Measurements from ENCODE around the gene NLN. TPM values are rescaled to one million over a fixed set of nuclear protein-coding genes. Genes with fewer than 3 reads are reported as not detected.
"Not testable (repeated sequence)": the region's sequence is repeated elsewhere in the genome, so short reads cannot be mapped to it uniquely, and the experiment has no call there.

Gene NLN
- total RNA-seq, 1 donor from 2014 or later = 12.4 TPM

DNA sequence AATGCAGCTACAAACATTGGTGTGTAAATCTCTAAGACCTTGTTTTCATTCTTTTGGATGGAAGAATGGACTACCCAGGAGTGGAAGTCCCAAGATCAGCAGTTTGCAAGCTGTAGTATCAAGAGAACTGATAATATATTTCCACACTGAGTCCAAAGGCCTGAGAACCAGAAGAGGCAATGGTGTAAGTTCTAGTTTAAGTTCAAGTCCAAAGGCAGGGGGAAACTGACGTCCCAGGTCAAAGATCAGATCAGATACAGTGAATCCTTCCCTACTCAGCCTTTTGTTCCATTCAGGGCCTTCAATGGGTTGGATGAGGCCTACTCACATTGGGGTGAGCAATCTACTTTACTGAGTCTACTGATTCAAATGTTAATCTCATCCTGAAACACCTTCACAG lies 124.1 kb downstream of the NLN start:
- TF ChIP-seq, protein P1, sequence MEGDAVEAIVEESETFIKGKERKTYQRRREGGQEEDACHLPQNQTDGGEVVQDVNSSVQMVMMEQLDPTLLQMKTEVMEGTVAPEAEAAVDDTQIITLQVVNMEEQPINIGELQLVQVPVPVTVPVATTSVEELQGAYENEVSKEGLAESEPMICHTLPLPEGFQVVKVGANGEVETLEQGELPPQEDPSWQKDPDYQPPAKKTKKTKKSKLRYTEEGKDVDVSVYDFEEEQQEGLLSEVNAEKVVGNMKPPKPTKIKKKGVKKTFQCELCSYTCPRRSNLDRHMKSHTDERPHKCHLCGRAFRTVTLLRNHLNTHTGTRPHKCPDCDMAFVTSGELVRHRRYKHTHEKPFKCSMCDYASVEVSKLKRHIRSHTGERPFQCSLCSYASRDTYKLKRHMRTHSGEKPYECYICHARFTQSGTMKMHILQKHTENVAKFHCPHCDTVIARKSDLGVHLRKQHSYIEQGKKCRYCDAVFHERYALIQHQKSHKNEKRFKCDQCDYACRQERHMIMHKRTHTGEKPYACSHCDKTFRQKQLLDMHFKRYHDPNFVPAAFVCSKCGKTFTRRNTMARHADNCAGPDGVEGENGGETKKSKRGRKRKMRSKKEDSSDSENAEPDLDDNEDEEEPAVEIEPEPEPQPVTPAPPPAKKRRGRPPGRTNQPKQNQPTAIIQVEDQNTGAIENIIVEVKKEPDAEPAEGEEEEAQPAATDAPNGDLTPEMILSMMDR (IDR thresholded peaks at IDR 0.05; ENCODE audit: borderline replicate concordance) = no peak
- H3K9me3 ChIP-seq (replicated peaks) = peaks cover 17% of the 10 kb centered on the region
- intact Hi-C loops (cut with micrococcal nuclease) = no loop called here
- no peak overlapping the region for H3K4me3 ChIP-seq
- H3K36me3 ChIP-seq = no peaks in the 10 kb centered on the region
- DNase-seq = no peak
- no peaks in the 10 kb centered on the region for H3K4me1 ChIP-seq
- no peaks in the 10 kb centered on the region for H3K27me3 ChIP-seq (ENCODE audit: low read depth)
- no peak overlapping the region for H3K27ac ChIP-seq (replicated peaks)

DNA sequence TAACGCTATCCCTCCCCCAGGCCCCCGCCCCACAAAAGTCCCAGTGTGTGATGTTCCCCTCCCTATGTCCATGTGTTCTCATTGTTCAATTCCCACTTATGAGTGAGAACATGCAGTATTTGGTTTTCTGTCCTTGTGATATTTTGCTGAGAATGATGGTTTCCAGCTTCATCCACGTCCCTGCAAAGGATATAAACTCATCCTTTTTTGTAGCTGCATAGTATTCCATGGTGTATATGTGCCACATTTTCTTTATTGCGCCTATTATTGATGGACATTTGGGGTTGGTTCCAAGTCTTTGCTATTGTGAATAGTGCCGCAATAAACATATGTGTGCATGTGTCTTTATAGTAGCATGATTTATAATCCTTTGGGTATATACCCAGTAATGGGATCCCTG lies 125.0 kb downstream of the NLN start:
- DNase-seq; H3K27ac ChIP-seq (replicated peaks); H3K4me1 ChIP-seq; intact Hi-C loops (cut with micrococcal nuclease); H3K27me3 ChIP-seq (ENCODE audit: low read depth); H3K36me3 ChIP-seq; H3K4me3 ChIP-seq: not testable (repeated sequence)
- peaks cover 19% of the 10 kb centered on the region for H3K9me3 ChIP-seq (replicated peaks)

DNA sequence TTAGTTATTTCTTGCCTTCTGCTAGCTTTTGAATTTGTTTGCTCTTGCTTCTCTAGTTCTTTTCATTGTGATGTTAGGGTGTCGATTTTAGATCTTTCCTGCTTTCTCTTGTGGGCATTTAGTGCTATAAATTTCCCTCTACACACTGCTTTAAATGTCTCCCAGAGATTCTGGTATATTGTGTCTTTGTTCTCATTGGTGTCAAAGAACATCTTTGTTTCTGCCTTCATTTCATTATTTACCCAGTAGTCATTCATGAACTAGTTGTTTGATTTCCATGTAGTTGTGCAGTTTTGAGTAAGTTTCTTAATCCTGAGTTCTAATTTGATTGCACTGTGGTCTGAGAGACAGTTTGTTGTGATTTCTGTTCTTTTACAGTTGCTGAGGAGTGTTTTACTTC lies 127.9 kb downstream of the NLN start:
- DNase-seq; H3K27ac ChIP-seq (replicated peaks); intact Hi-C loops (cut with micrococcal nuclease); H3K4me3 ChIP-seq; H3K27me3 ChIP-seq (ENCODE audit: low read depth); H3K36me3 ChIP-seq; H3K4me1 ChIP-seq: not testable (repeated sequence)
- peaks cover 19% of the 10 kb centered on the region for H3K9me3 ChIP-seq (replicated peaks)

DNA sequence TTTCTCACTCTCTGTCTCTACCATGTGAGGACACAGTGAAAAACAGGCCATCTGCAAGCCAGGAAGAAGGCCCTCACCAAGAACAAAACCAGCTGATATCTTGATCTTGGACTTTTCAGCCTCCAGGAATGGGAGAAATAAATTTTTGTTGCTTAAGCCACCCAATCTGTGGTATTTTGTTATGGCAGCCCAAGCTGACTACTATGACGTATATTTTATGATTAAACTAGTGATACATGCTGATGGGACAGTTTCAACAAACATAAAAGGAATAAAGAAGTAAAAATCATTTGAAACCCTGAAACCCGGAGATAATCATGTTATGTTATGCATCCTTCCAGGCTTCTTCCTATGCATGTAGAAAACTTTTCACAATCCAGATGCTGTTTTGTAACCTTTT lies 132.9 kb downstream of the NLN start:
- no peak overlapping the region for H3K27ac ChIP-seq (replicated peaks)
- no peak overlapping the region for H3K4me3 ChIP-seq
- no peaks in the 10 kb centered on the region for H3K4me1 ChIP-seq
- H3K9me3 ChIP-seq (replicated peaks) = peaks cover 7% of the 10 kb centered on the region
- no peak for DNase-seq
- intact Hi-C loops (cut with micrococcal nuclease) = no loop called here
- H3K36me3 ChIP-seq = no peaks in the 10 kb centered on the region
- no peaks in the 10 kb centered on the region for H3K27me3 ChIP-seq (ENCODE audit: low read depth)
- TF ChIP-seq, protein P1 (IDR thresholded peaks at IDR 0.05; ENCODE audit: borderline replicate concordance) = no peak

DNA sequence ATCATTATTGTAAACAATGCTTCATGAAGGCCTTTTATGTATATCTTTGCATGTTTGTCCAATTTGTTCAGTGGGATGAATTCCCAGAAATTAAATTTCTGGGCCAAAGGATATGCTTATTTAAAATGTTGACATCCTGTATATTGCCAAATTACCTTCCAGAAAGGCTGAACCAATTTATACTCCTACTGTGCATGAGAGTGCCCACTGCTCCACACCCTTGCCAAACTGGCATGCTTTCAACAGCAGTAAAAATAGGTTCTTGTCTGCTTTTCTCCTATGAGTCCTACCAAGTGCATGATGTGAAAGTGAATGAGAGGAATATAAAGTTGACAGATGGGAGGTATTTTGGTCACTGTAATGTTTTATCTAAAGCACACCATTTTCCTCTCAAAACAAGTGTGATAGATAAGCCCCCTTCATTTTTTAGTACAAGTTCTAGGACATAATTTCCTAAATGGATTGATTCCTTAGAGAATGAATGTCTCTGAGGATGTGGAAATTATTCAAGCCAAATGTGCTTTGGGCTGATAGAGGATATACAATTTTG lies 133.8 kb downstream of the NLN start:
- H3K27ac ChIP-seq (replicated peaks) = no peak overlapping the region
- no peak for DNase-seq
- H3K9me3 ChIP-seq (replicated peaks) = peaks cover 5% of the 10 kb centered on the region
- no peaks in the 10 kb centered on the region for H3K27me3 ChIP-seq (ENCODE audit: low read depth)
- TF ChIP-seq, protein P1 (IDR thresholded peaks at IDR 0.05; ENCODE audit: borderline replicate concordance) = no peak
- intact Hi-C loops (cut with micrococcal nuclease) = no loop called here
- H3K4me3 ChIP-seq = no peak overlapping the region
- H3K36me3 ChIP-seq = no peaks in the 10 kb centered on the region
- no peaks in the 10 kb centered on the region for H3K4me1 ChIP-seq

DNA sequence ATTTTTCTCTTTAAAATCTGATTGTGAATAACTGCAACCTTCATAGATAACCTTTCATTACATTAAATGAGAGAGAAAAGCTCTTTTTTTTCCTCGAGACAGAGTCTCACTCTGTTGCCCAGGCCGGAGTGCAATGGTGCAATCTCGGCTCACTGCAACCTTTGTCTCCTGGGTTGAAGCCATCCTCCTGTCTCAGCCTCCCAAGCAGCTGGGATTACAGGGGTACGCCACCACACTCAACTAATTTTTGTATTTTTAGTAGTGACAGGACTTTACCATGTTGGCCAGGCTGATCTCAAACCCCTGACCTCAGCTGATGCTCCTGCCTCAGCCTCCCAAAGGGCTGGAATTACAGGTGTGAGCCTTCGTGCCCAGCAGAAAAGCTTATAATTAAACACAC lies 134.5 kb downstream of the NLN start:
- no peaks in the 10 kb centered on the region for H3K4me1 ChIP-seq
- no peaks in the 10 kb centered on the region for H3K27me3 ChIP-seq (ENCODE audit: low read depth)
- no peak overlapping the region for H3K4me3 ChIP-seq
- no peak for DNase-seq
- TF ChIP-seq, protein P1 (IDR thresholded peaks at IDR 0.05; ENCODE audit: borderline replicate concordance) = no peak
- no peak overlapping the region for H3K27ac ChIP-seq (replicated peaks)
- intact Hi-C loops (cut with micrococcal nuclease) = no loop called here
- no peaks in the 10 kb centered on the region for H3K36me3 ChIP-seq
- no peaks in the 10 kb centered on the region for H3K9me3 ChIP-seq (replicated peaks)

DNA sequence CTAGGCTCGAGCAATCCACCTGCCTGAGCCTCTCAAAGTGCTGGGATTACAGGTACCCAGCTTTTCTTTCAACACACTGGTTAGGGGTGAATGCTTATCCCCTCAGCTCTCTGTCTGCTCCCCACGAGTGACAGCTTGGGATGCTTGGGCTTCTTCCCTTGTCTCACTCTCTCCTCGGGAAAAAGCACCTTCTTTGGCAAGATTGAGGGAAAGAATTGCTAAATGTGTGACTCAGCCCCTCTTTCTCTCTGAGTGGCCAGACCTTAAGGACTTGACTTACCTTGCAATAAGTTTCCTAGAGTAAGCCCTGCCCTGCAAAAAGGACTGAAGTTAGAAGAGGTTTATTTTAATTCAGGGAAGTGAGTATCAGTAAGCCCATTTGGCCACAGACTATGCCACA lies 136.3 kb downstream of the NLN start:
- Histone ChIP-seq H3K27ac (replicated peaks) (no peak overlapping the region), H3K9me3 (replicated peaks) (no peaks in the 10 kb centered on the region), H3K36me3 (no peaks in the 10 kb centered on the region), H3K27me3 (ENCODE audit: low read depth) (no peaks in the 10 kb centered on the region), H3K4me3 (no peak overlapping the region), H3K4me1 (no peaks in the 10 kb centered on the region)
- intact Hi-C loops (cut with micrococcal nuclease) = no loop called here
- TF ChIP-seq, protein P1 (IDR thresholded peaks at IDR 0.05; ENCODE audit: borderline replicate concordance) = no peak
- no peak for DNase-seq
